ENCODE measurements around the gene COPRS. TPM values are rescaled to one million over a fixed set of nuclear protein-coding genes. Genes with fewer than 3 reads are reported as not detected.

The COPRS gene
- total RNA-seq, 4 donors from 2014 or later, result 91.1 to 148 (median 140) TPM

DNA sequence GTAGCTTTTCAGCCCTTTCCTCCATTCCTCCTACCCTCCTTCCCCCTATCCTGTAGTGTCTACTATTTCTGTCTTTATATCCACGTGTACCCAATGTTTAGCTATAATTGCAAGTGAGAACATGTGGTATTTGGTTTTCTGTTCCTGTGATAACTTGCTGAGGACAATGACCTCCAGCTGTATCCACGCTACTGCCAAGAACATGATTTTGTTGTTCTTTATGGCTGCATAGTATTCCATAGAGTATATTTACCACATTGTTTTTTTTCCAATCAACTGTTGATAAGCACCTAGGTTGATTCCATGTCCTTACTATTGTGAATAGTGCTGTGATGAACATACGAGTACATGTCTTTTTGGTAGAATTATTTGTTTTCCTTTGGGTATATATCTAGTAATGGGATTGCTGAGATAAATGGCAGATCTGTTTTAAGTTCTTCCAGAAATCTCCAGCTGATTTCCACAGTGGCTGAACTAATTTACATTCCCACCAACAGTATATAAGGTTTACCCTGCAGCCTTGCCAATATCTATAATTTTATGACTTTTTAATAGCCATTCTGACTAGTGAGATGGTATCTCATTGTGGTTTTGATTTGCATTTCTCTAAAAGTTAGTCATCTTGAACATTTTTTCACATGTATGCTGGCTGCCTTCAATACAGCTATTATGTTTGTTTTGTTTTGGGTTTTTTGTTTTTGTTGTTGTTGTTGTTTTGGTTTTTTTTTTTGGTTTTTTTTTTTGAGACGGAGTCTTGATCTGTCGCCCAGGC lies 10.9 kb upstream of the COPRS start:
- H3K27ac ChIP-seq, result no peak overlapping the region
- 83 to 91% methylated on average over 3 of the region's 5 CpGs for WGBS, 2 donors (ENCODE audit: low coverage in 1 of 2)

DNA sequence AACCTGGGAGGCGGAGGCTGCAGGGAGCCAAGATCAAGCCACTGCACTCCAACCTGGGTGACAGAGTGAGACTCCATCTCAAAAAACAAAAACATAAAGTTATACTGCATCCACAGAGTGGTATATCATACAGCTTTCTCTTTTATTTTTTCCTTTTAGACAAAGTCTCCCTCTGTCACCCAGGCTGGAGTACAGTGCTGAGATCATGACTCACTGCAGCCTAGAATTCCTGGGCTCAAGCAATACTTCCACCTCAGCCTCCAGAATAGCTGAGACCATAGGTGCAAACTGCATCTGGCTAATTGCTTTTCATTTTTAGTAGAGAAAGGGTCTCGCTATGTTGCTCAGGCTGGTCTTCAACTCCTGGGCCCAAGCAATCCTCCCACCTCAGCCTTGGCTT lies 10.0 kb upstream of the COPRS start:
- no peak for TF ChIP-seq POLR2A (IDR thresholded peaks at IDR 0.05)
- TF ChIP-seq POLR2AphosphoS5 (IDR thresholded peaks at IDR 0.05), result no peak
- TF ChIP-seq, protein P1, sequence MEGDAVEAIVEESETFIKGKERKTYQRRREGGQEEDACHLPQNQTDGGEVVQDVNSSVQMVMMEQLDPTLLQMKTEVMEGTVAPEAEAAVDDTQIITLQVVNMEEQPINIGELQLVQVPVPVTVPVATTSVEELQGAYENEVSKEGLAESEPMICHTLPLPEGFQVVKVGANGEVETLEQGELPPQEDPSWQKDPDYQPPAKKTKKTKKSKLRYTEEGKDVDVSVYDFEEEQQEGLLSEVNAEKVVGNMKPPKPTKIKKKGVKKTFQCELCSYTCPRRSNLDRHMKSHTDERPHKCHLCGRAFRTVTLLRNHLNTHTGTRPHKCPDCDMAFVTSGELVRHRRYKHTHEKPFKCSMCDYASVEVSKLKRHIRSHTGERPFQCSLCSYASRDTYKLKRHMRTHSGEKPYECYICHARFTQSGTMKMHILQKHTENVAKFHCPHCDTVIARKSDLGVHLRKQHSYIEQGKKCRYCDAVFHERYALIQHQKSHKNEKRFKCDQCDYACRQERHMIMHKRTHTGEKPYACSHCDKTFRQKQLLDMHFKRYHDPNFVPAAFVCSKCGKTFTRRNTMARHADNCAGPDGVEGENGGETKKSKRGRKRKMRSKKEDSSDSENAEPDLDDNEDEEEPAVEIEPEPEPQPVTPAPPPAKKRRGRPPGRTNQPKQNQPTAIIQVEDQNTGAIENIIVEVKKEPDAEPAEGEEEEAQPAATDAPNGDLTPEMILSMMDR (IDR thresholded peaks at IDR 0.05), result no peak
- no peak for TF ChIP-seq EP300 (IDR thresholded peaks at IDR 0.05)
- H3K27me3 ChIP-seq, result no peaks in the 10 kb centered on the region
- no peaks in the 10 kb centered on the region for H3K4me1 ChIP-seq
- H3K27ac ChIP-seq, result no peak overlapping the region
- H3K9me3 ChIP-seq, result no peaks in the 10 kb centered on the region
- ATAC-seq, result no peak
- no peak overlapping the region for H3K4me3 ChIP-seq
- H3K36me3 ChIP-seq, result peaks cover 3 to 100% of the 10 kb centered on the region in 2 donors
- 100% methylated on average over 2 of the region's 2 CpGs for WGBS, 2 donors (ENCODE audit: low coverage in 1 of 2)

More for the DNA sequence above, 10.9 kb upstream of the COPRS start:
- Histone ChIP-seq H3K36me3 (peaks cover 3 to 100% of the 10 kb centered on the region in 2 donors), H3K27me3 (no peaks in the 10 kb centered on the region), H3K4me3 (no peak overlapping the region), H3K4me1 (no peaks in the 10 kb centered on the region), H3K9me3 (no peaks in the 10 kb centered on the region)
- TF ChIP-seq, protein P1 (IDR thresholded peaks at IDR 0.05), result no peak
- TF ChIP-seq POLR2A (IDR thresholded peaks at IDR 0.05) (no peak), EP300 (IDR thresholded peaks at IDR 0.05) (no peak), POLR2AphosphoS5 (IDR thresholded peaks at IDR 0.05) (no peak)
- no peak for ATAC-seq

DNA sequence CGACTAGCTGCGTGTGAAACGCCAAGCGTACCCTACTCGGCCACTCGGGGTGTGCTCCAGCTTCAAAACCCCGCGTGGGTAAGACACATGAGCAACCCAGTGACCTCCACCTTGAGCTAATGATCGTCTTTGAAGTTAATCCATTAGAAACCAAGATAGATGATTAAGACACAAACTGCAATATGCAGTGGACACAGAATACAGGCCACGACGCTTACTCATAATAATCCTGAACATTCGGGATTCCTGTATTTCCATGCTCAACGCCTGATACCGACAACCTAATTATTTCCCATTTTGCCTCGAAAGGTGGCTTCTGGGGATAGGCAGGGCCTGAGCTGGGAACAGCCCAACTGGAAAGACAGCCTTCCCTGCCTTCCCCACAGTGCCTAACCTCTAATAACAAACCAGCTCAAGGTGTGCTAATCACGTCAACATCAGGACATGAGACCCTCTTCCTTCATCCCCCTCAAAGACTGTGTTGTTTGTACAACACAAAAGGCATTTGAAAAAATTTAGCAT lies 504 bp upstream of the COPRS start:
- Histone ChIP-seq H3K4me1 (peaks cover 0 to 39% (median 20%) of the 10 kb centered on the region in 3 donors), H3K27me3 (no peaks in the 10 kb centered on the region), H3K9me3 (no peaks in the 10 kb centered on the region), H3K36me3 (peaks cover 0 to 60% of the 10 kb centered on the region in 2 donors), H3K27ac (peak overlapping the region in 2 of 4 donors; percentile 88 to 94), H3K4me3 (peak overlapping the region; percentile 4 to 90)
- ATAC-seq, result no peak
- no peak for TF ChIP-seq POLR2A (IDR thresholded peaks at IDR 0.05)
- TF ChIP-seq POLR2AphosphoS5 (IDR thresholded peaks at IDR 0.05), result no peak
- no peak for TF ChIP-seq EP300 (IDR thresholded peaks at IDR 0.05)
- TF ChIP-seq, protein P1 (IDR thresholded peaks at IDR 0.05), result no peak
- WGBS, 2 donors (ENCODE audit: low coverage in 1 of 2), result 29 to 31% methylated on average over 5 to 7 of the region's 16 CpGs

DNA sequence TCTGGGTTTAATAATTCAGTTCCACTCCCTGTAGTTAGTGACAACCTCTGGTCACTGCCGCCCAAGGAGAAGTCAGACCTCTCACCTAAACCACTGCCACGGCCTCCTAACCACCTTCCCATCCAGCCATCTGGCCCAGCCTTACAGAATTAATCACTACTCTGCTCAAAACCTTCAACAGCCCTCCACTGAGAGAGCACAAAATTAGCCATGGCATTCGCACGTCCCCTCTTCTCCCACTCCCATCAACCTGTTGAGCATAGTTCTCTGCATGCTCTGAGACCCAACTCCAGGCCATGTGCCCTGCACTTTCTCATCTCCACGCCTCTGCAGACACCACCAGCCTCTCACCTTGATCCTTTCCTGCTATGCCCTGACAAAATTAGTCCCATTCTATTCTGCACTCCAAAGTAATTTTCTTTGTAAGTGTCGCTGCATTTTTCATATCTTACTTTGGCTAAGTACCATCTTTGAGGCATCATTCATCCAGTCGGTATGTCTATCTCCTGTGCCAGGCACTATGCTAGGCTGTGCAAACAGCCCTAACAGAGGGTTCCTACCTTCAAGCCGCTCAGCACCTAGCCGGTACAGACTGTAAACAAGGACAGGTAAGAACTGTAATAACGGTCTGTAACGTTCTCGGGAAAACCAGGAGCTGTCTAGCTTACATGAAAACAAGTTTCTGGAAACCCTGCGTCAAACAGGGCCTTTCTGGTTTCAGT lies 963 bp downstream of the COPRS start:
- no peak for ATAC-seq
- no peak for TF ChIP-seq POLR2AphosphoS5 (IDR thresholded peaks at IDR 0.05)
- no peak for TF ChIP-seq POLR2A (IDR thresholded peaks at IDR 0.05)
- TF ChIP-seq EP300 (IDR thresholded peaks at IDR 0.05), result no peak
- TF ChIP-seq, protein P1 (IDR thresholded peaks at IDR 0.05), result no peak

More for the DNA sequence above, 963 bp downstream of the COPRS start:
- 15 to 28% methylated on average over 9 to 11 of the region's 13 CpGs for WGBS, 2 donors (ENCODE audit: low coverage in 1 of 2)
- H3K4me3 ChIP-seq, result peak overlapping the region; percentile 56 to 90
- H3K4me1 ChIP-seq, result peaks cover 0 to 52% (median 20%) of the 10 kb centered on the region in 3 donors
- H3K27me3 ChIP-seq, result no peaks in the 10 kb centered on the region
- H3K36me3 ChIP-seq, result peaks cover 0 to 57% of the 10 kb centered on the region in 2 donors
- H3K9me3 ChIP-seq, result no peaks in the 10 kb centered on the region
- H3K27ac ChIP-seq, result peak overlapping the region; percentile 31 to 94 (median 88)
